Calu3 (cell line): Measurements from ENCODE around the gene DNAJB1. TPM values are rescaled to one million over a fixed set of nuclear protein-coding genes. Genes with fewer than 3 reads are reported as not detected.

Source experiments
- BruUV-seq: library from RNA; stranded (reverse); fragments of 400-500 nt; replicated peaks from 2 replicates; lab custom pipeline; 2021; lab: Mats Ljungman, UMichigan
- CTCF ChIA-PET: fragments of 300-600 bp; sonication (Branson Sonifier 250); formaldehyde crosslinking; loops from one replicate; lab custom pipeline; 2022; ENCODE audit warnings: antibody characterized with exemption; lab: Charles Lee
- DNase-seq: peaks from one replicate; pipeline ENCODE4 v3.0.0; 2022
- H3K27ac Mint-ChIP-seq: one replicate; pipeline ENCODE4 v1.8.0; 2022; ENCODE audit warnings: mixed read lengths; ENCODE audit not compliant: unreplicated experiment
- H3K27me3 Mint-ChIP-seq: one replicate; pipeline ENCODE4 v1.8.0; 2022; ENCODE audit warnings: mixed read lengths; ENCODE audit not compliant: unreplicated experiment
- H3K36me3 Mint-ChIP-seq: one replicate; pipeline ENCODE4 v1.8.0; 2022; ENCODE audit warnings: mild to moderate bottlenecking, moderate library complexity, mixed read lengths; ENCODE audit not compliant: insufficient read depth, unreplicated experiment
- H3K4me1 Mint-ChIP-seq: one replicate; pipeline ENCODE4 v1.8.0; 2022; ENCODE audit warnings: mild to moderate bottlenecking, low read depth, mixed read lengths; ENCODE audit not compliant: unreplicated experiment
- H3K4me3 Mint-ChIP-seq: one replicate; pipeline ENCODE4 v1.8.0; 2022; ENCODE audit warnings: mild to moderate bottlenecking, low read depth, moderate library complexity, mixed read lengths; ENCODE audit not compliant: unreplicated experiment
- H3K9me3 Mint-ChIP-seq: one replicate; pipeline ENCODE4 v1.8.0; 2022; ENCODE audit warnings: low read depth, mixed read lengths; ENCODE audit not compliant: unreplicated experiment
- CTCF ChIP-seq: fragments of 200-600 bp; IDR thresholded peaks from one replicate; pipeline ENCODE4 v1.8.0; 2022; ENCODE audit warnings: antibody characterized with exemption; ENCODE audit not compliant: unreplicated experiment
- intact Hi-C: fragments of 100-400 bp; cut with micrococcal nuclease; formaldehyde crosslinking; loops from one replicate; pipeline ENCODE4 v1.10.0; 2022; ENCODE audit not compliant: unreplicated experiment
- total RNA-seq: library from RNA; stranded (reverse); gene quantifications from 2 replicates; pipeline ENCODE4 v1.2.3, GENCODE V29; 2022

Gene DNAJB1
- total RNA-seq, 1 experiment from 2014 or later: 159 TPM

GRCh38 chr19:14479975-14480699 lies 38.1 kb downstream of the DNAJB1 start:
- Mint-ChIP-seq H3K4me3 (no peak overlapping the region), H3K4me1 (peaks cover 13% of the 10 kb centered on the region), H3K36me3 (peaks cover 51% of the 10 kb centered on the region), H3K9me3 (no peaks in the 10 kb centered on the region), H3K27ac (no peak overlapping the region), H3K27me3 (no peaks in the 10 kb centered on the region)
- CTCF ChIA-PET: no interaction called here
- TF ChIP-seq CTCF: peak; percentile 77
- intact Hi-C loops: no loop called here
- DNase-seq: peak; percentile 38
- BruUV-seq: no TSS peak

- Mint-ChIP-seq H3K4me3 (no peak overlapping the region), H3K36me3 (peaks cover 55% of the 10 kb centered on the region), H3K4me1 (peaks cover 13% of the 10 kb centered on the region), H3K27ac (no peak overlapping the region), H3K9me3 (no peaks in the 10 kb centered on the region), H3K27me3 (no peaks in the 10 kb centered on the region)
- intact Hi-C loops: no loop called here
- TF ChIP-seq CTCF: no peak
- DNase-seq: no peak
- no TSS peak for BruUV-seq
- CTCF ChIA-PET: no interaction called here
Observed at GRCh38 chr19:14479309-14479974, 38.8 kb downstream of the DNAJB1 start.

- peaks cover 13% of the 10 kb centered on the region for H3K4me1 Mint-ChIP-seq
- intact Hi-C loops: no loop called here
- no peak overlapping the region for H3K4me3 Mint-ChIP-seq
- BruUV-seq: TSS peak; percentile 90
- no peaks in the 10 kb centered on the region for H3K9me3 Mint-ChIP-seq
- no peak overlapping the region for H3K27ac Mint-ChIP-seq
- no peak for DNase-seq
- TF ChIP-seq CTCF: no peak
- no peaks in the 10 kb centered on the region for H3K27me3 Mint-ChIP-seq
- H3K36me3 Mint-ChIP-seq: peaks cover 50% of the 10 kb centered on the region
- CTCF ChIA-PET: no interaction called here
Observed at GRCh38 chr19:14478113-14478545, 40.1 kb downstream of the DNAJB1 start.

- H3K36me3 Mint-ChIP-seq: peaks cover 50% of the 10 kb centered on the region
- CTCF ChIA-PET: no interaction called here
- no peaks in the 10 kb centered on the region for H3K27me3 Mint-ChIP-seq
- no peak for TF ChIP-seq CTCF
- H3K4me3 Mint-ChIP-seq: no peak overlapping the region
- peaks cover 13% of the 10 kb centered on the region for H3K4me1 Mint-ChIP-seq
- intact Hi-C loops: no loop called here
- no peaks in the 10 kb centered on the region for H3K9me3 Mint-ChIP-seq
- no peak for DNase-seq
- H3K27ac Mint-ChIP-seq: no peak overlapping the region
- BruUV-seq: no TSS peak
Observed at GRCh38 chr19:14477418-14478112, 40.6 kb downstream of the DNAJB1 start.
